Measurements from ENCODE around the gene PBRM1. TPM values are rescaled to one million over a fixed set of nuclear protein-coding genes. Genes with fewer than 3 reads are reported as not detected.

The PBRM1 gene
- total RNA-seq, 1 donor from 2014 or later = 122 TPM

DNA sequence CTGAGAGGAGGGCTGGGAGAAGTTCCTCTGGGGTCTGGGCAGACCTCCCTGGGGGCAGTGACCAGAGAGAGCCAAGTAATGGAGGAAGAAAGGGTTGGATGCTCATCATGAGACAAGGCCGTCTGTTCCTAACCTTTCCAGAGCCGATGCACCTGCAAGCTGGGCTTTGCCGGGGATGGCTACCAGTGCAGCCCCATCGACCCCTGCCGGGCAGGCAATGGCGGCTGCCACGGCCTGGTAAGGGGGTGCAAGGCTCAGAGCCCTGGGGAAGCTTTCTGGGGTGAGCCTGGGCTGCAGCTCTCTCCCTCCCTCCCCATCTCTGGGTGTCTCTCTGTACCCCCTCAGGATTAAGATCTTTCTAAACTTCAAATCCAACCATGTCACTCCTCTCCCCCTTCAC lies 174.2 kb downstream of the PBRM1 start:
- DNase-seq (ENCODE audit: low spot score) = no peak

DNA sequence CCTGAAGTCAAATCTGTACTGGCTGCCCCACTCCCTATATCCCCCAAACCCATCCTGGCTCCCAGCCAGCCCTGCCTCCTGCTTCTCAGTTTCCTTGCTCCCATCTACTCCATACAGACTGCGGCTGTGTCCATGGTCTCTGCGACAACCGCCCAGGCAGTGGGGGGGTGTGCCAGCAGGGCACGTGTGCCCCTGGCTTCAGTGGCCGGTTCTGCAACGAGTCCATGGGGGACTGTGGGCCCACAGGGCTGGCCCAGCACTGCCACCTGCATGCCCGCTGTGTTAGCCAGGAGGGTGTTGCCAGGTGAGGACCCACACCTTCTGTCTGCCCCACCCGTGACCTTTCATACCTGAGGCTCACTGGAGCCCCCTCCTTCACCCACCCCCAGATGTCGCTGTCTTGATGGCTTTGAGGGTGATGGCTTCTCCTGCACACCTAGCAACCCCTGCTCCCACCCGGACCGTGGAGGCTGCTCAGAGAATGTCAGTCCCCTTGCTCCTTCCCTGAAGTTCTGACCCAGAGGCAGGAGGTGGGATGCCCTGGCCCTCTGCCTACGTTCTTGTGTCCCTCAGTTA lies 175.9 kb downstream of the PBRM1 start:
- DNase-seq (ENCODE audit: low spot score) = no peak

GRCh38 chr3:52507359-52507758 lies 178.4 kb downstream of the PBRM1 start:
- DNase-seq (ENCODE audit: low spot score) = peak; percentile 73

- no peak for DNase-seq (ENCODE audit: low spot score)
Observed at GRCh38 chr3:52506266-52506966, 179.3 kb downstream of the PBRM1 start.

GRCh38 chr3:52504977-52505376 lies 180.7 kb downstream of the PBRM1 start:
- DNase-seq (ENCODE audit: low spot score) = no peak

- no peak for DNase-seq (ENCODE audit: low spot score)
Observed at GRCh38 chr3:52503788-52504424, 181.8 kb downstream of the PBRM1 start.

DNA sequence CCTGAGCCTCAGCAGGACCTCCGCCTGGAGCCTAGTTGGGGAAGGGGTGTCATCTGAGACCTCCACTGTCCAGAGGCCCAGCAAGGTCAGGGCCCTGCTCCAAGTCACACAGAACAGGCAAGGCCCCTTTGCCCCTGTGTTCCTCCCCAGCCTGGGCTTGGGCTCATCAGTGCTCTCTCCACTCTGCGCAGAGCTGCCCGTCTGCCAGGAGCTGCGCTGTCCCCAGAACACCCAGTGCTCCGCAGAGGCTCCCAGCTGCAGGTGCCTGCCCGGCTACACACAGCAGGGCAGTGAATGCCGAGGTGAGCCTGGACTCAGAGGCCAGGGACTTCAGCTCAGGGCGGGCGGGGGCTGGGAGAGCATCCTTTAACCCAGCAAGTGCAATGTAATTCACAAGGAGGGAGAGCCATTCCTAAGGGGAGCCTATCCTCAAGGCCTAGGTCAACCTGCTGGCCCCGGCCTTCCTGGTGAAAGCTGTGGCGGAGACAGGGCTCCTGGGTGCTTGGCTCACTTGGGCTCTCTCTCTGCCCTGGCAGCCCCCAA lies 182.8 kb downstream of the PBRM1 start:
- no peak for DNase-seq (ENCODE audit: low spot score)

DNA sequence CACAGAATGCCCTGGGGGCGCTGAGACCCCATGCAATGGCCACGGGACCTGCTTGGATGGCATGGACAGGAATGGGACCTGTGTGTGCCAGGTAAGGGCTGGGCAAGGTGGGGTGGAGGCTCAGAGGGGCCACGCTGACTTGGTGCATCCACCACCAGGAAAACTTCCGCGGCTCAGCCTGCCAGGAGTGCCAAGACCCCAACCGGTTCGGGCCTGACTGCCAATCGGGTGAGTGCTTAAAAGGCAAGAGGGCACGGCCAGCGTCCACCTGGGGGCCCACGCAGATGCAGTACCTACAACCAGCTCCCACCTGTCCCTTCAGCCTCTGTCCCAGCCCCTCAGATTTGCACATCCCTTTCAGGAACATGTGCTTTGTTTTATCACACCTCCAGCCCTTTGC lies 183.7 kb downstream of the PBRM1 start:
- DNase-seq (ENCODE audit: low spot score) = no peak

DNA sequence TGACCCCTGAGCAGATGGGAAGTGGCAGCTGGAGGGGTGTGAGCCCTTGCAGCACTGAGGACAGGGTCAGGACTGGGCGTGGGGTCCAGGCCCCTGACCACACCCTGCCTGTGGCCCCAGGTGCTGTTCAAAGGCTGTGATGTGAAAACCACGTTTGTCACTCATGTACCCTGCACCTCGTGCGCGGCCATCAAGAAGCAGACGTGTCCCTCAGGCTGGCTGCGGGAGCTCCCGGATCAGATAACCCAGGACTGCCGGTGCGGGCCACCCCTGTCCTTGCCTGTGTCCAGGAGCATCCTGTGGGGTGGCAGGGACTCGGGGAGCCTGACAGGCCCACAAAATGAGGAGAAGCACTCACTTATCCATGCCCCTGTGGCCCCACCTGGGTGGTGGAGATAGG lies 184.7 kb downstream of the PBRM1 start:
- DNase-seq (ENCODE audit: low spot score) = no peak

GRCh38 chr3:52498137-52499054 lies 187.3 kb downstream of the PBRM1 start:
- DNase-seq (ENCODE audit: low spot score) = peak; percentile 82

- no peak for DNase-seq (ENCODE audit: low spot score)
Observed at GRCh38 chr3:52495777-52496602, 189.7 kb downstream of the PBRM1 start.

Other genes with a start within 250 kb of the PBRM1 start
- gene SEMA3G, start 240.8 kb downstream of the PBRM1 start, total RNA-seq (ENCODE audit: insufficient read depth, low replicate concordance) = 1.4 TPM
- 2.2 TPM for gene TNNC1, start 231.9 kb downstream of the PBRM1 start, total RNA-seq (ENCODE audit: insufficient read depth, low replicate concordance)
- 61.4 TPM for gene NISCH, start 230.3 kb downstream of the PBRM1 start, total RNA-seq (ENCODE audit: insufficient read depth, low replicate concordance)
- 143 TPM for gene STAB1, start 190.6 kb downstream of the PBRM1 start, total RNA-seq (ENCODE audit: insufficient read depth, low replicate concordance)
- gene NT5DC2, start 152.1 kb downstream of the PBRM1 start, total RNA-seq (ENCODE audit: insufficient read depth, low replicate concordance) = 104 TPM
- 2.2 TPM for gene UQCC5, start 149.3 kb downstream of the PBRM1 start, total RNA-seq (ENCODE audit: insufficient read depth, low replicate concordance)
- 75.4 TPM for gene GNL3, start 119 bp upstream of the PBRM1 start, total RNA-seq (ENCODE audit: insufficient read depth, low replicate concordance)
- gene GLT8D1, start 19.9 kb upstream of the PBRM1 start, total RNA-seq (ENCODE audit: insufficient read depth, low replicate concordance) = 100 TPM
- gene SPCS1, start 20.2 kb upstream of the PBRM1 start, total RNA-seq (ENCODE audit: insufficient read depth, low replicate concordance) = 87.9 TPM
- gene NEK4, start 85.0 kb upstream of the PBRM1 start, total RNA-seq (ENCODE audit: insufficient read depth, low replicate concordance) = 24.3 TPM
- 1.2 TPM for gene ITIH1, start 91.7 kb upstream of the PBRM1 start, total RNA-seq (ENCODE audit: insufficient read depth, low replicate concordance)
- gene ITIH3, start 108.9 kb upstream of the PBRM1 start, total RNA-seq (ENCODE audit: insufficient read depth, low replicate concordance) = 48.2 TPM
- 12.5 TPM for gene ITIH4, start 144.8 kb upstream of the PBRM1 start, total RNA-seq (ENCODE audit: insufficient read depth, low replicate concordance)
- 6.7 TPM for gene MUSTN1, start 149.1 kb upstream of the PBRM1 start, total RNA-seq (ENCODE audit: insufficient read depth, low replicate concordance)
- 7.2 TPM for gene STIMATE, start 211.6 kb upstream of the PBRM1 start, total RNA-seq (ENCODE audit: insufficient read depth, low replicate concordance)

Measured in umbilical cord (tissue), 2 donors.